HEK293T (cell line): ENCODE results near the gene PRR3.
"Not testable (repeated sequence)": the region's sequence is repeated elsewhere in the genome, so short reads cannot be mapped to it uniquely, and the experiment has no call there.

Experiments used
- ARNT ChIP-seq: fragments of 450-650 bp; IDR thresholded peaks from 2 replicates; pipeline ENCODE4 v1.6.1; 2017; ENCODE audit warnings: mild to moderate bottlenecking
- FOXA1 ChIP-seq: fragments of 450-650 bp; IDR thresholded peaks from 2 replicates; pipeline ENCODE4 v1.6.1; 2016; ENCODE audit warnings: mild to moderate bottlenecking
- HDGF ChIP-seq: fragments of 450-650 bp; IDR thresholded peaks from 2 replicates; pipeline ENCODE4 v1.6.1; 2017; ENCODE audit warnings: antibody characterized with exemption, borderline replicate concordance
- LEF1 ChIP-seq: fragments of 450-650 bp; IDR thresholded peaks from 2 replicates; pipeline ENCODE4 v1.6.1; 2017; ENCODE audit warnings: mild to moderate bottlenecking, borderline replicate concordance
- NFRKB ChIP-seq: fragments of 450-650 bp; IDR thresholded peaks from 2 replicates; pipeline ENCODE4 v1.6.1; 2016; ENCODE audit warnings: mild to moderate bottlenecking, moderate library complexity
- PKNOX1 ChIP-seq: fragments of 450-650 bp; IDR thresholded peaks from 2 replicates; pipeline ENCODE4 v1.6.1; 2016
- SUZ12 ChIP-seq: fragments of 450-650 bp; IDR thresholded peaks from 2 replicates; pipeline ENCODE4 v1.6.1; 2016; ENCODE audit warnings: mild to moderate bottlenecking

GRCh38 chr6:30521082-30521481 lies 36.0 kb upstream of the PRR3 start:
- not testable (repeated sequence) for TF ChIP-seq HDGF, FOXA1, SUZ12, PKNOX1, ARNT, LEF1, NFRKB
